PC-9 (cell line): Measurements from ENCODE around the gene TCF12.

ENCODE experiments used
- CTCF ChIP-seq: fragments of 200-600 bp; sonication (generic); conservative IDR thresholded peaks from 2 replicates; pipeline ENCODE4 v1.6.1; 2017; ENCODE audit warnings: mixed run types, antibody characterized with exemption, mild to moderate bottlenecking, moderate library complexity
- EZH2 ChIP-seq: fragments of 200-600 bp; sonication (generic); IDR thresholded peaks from 2 replicates; pipeline ENCODE4 v1.8.0; 2017; ENCODE audit warnings: antibody characterized with exemption, low read depth

GRCh38 chr15:57235186-57235585 is 316.7 kb downstream of the TCF12 start:
- TF ChIP-seq CTCF (no peak), EZH2 (no peak)
